HG02623 (cell line): ENCODE data around the gene BPIFB4.

ENCODE experiments used
- ATAC-seq: cut with Tn5 transposase; IDR thresholded peaks from one replicate; pipeline ENCODE4 v1.9.1; 2021; ENCODE audit warnings: moderate library complexity; ENCODE audit not compliant: unreplicated experiment

Gene BPIFB4

GRCh38 chr20:33154252-33154651, 74.8 kb downstream of the BPIFB4 start:
- ATAC-seq = no peak

DNA sequence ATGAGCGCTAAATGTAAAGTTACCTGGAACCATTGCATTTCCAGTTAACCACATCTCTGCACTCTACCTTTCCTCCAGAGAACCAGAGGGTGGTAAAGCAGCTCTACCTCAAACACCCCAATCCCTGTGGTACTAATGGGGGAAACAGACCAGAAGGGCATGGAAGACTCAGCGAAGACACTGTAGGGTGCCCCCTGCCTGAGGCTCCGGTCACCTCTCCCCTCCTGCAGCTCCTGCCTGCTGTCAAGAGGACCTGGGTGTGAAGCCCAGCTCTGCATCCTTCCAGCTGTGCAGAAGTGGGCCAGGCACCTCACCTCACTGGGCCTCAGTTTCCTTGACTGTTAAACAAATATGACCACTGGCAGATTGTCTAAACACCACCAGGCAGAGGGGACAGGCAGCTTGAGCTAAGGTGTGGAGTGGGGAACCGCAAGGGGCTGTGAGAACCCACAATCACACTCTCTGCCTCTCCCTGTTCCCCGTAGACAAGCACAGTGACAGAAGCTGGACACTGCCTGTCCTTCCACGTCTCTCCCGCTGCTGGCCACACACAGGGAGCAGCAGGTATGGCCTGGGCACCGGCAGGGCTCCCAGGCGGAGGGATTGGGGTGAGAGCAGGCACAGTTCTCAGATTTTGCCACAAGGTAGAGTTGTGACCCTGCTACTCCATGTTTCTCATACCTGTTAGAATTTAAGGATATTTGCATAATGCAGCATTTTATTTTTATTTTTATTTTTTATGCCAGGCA, 79.4 kb downstream of the BPIFB4 start:
- ATAC-seq = no peak

DNA sequence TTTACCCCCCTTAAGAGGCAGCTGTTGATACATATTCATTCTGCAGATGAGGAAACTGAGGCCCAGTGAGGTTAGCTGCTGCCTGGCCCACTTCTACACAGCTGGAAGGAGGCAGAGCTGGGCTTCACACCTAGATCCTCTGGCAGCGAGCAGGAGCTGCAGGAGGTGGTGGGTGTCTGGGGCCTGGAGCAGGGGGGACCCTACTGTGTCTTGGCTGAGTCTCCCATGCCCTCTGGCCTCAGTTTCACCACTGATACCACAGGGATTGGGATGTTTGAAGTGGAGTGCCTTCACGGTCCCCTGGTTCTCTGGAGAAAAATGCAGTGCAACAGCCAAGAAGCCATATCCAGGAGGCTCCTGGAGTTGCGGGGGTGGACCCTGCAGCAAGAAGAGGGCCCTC, 80.3 kb downstream of the BPIFB4 start:
- no peak for ATAC-seq

DNA sequence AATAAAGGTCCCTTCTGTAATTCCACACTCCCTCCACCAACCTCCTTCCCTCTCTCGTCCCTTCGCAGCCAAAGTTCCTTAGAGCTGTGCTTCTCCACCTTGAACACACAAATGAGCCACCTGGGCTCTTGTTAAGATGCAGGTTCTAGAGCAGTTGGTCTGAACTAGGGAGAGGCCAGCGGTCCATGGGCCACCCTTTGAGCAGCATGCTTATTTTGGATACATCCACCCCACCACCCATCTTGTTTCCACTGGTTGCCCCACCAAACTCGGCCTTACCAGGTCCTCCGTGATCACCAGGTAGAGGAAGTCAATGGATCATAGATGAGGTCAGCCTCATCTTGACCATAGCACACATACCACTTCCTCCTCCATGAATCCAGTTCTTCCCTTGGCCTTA, 81.2 kb downstream of the BPIFB4 start:
- ATAC-seq = no peak
